ENCODE results near the gene ZFPM1.

GRCh38 chr16:88487920-88488851, 35.1 kb downstream of the ZFPM1 start:
- TF ChIP-seq ZNF565 (CRISPR knock-in tag; conservative IDR thresholded peaks at IDR 0.05; ENCODE audit: low read depth) (no peak), ISL1 (CRISPR knock-in tag; IDR thresholded peaks at IDR 0.05) (no peak), ESRRG (CRISPR knock-in tag; IDR thresholded peaks at IDR 0.05) (no peak), GLIS3 (CRISPR knock-in tag; IDR thresholded peaks at IDR 0.05) (no peak), PPARA (CRISPR knock-in tag; IDR thresholded peaks at IDR 0.05; ENCODE audit: borderline replicate concordance) (no peak), OSR1 (CRISPR knock-in tag; IDR thresholded peaks at IDR 0.05) (no peak), RARB (CRISPR knock-in tag; IDR thresholded peaks at IDR 0.05) (no peak), CSDC2 (CRISPR knock-in tag; IDR thresholded peaks at IDR 0.05) (no peak), PATZ1 (CRISPR knock-in tag; IDR thresholded peaks at IDR 0.05; ENCODE audit: borderline replicate concordance) (no peak), BACH2 (CRISPR knock-in tag; IDR thresholded peaks at IDR 0.05; ENCODE audit: borderline replicate concordance) (no peak), ZFP3 (CRISPR knock-in tag; IDR thresholded peaks at IDR 0.05) (no peak)
